Subcutaneous abdominal adipose tissue (tissue), 5 donors: Measurements from ENCODE around the gene PRKAB1.

Experiments
- H3K27ac ChIP-seq: one replicate; pipeline ENCODE4 v1.7.0; 2013; ENCODE audit warnings: low read depth, mild to moderate bottlenecking, inconsistent platforms, low read length, moderate library complexity
- H3K27me3 ChIP-seq, 5 donors: one replicate each; pipeline ENCODE4 v1.7.0; 2013; ENCODE audit warnings: low read length in 5 of 5, inconsistent platforms in 1 of 5; ENCODE audit not compliant: control insufficient read depth in 5 of 5, insufficient read depth in 4 of 5
- H3K36me3 ChIP-seq, 5 donors: one replicate each; pipeline ENCODE4 v1.7.0; 2013; ENCODE audit warnings: low read length in 5 of 5; ENCODE audit not compliant: control insufficient read depth in 5 of 5, insufficient read depth in 5 of 5
- H3K4me1 ChIP-seq, 5 donors: one replicate each; pipeline ENCODE4 v1.7.0; 2013; ENCODE audit warnings: low read length in 5 of 5, mild to moderate bottlenecking in 3 of 5, moderate library complexity in 1 of 5; ENCODE audit not compliant: control insufficient read depth in 5 of 5, insufficient read depth in 5 of 5
- H3K4me3 ChIP-seq, 5 donors: one replicate each; pipeline ENCODE4 v1.7.0; 2013; ENCODE audit warnings: low read length in 5 of 5, low read depth in 1 of 5
- H3K9ac ChIP-seq, 5 donors: one replicate each; pipeline ENCODE4 v1.7.0; 2013; ENCODE audit warnings: low read length in 5 of 5, mild to moderate bottlenecking in 4 of 5, moderate library complexity in 3 of 5
- H3K9me3 ChIP-seq, 5 donors: one replicate each; pipeline ENCODE4 v1.7.0; 2013; ENCODE audit warnings: low read length in 5 of 5; ENCODE audit not compliant: control insufficient read depth in 5 of 5
- donor health status: healthy.
- donor health status: healthy.
- donor health status: healthy.
- donor health status: healthy.
- donor health status: healthy.

The PRKAB1 gene

GRCh38 chr12:119691202-119691810 is 23.4 kb downstream of the PRKAB1 start:
- no peak overlapping the region for H3K27ac ChIP-seq
- H3K36me3 ChIP-seq, result no peaks in the 10 kb centered on the region
- peaks cover 0 to 54% (median 3%) of the 10 kb centered on the region in 5 donors for H3K4me1 ChIP-seq
- no peak overlapping the region for H3K9ac ChIP-seq
- no peaks in the 10 kb centered on the region for H3K9me3 ChIP-seq
- H3K27me3 ChIP-seq, result no peaks in the 10 kb centered on the region
- H3K4me3 ChIP-seq, result no peak overlapping the region

- H3K4me3 ChIP-seq, result no peak overlapping the region
These were observed 24.5 kb downstream of the PRKAB1 start for GRCh38 chr12:119692410-119692809.

DNA sequence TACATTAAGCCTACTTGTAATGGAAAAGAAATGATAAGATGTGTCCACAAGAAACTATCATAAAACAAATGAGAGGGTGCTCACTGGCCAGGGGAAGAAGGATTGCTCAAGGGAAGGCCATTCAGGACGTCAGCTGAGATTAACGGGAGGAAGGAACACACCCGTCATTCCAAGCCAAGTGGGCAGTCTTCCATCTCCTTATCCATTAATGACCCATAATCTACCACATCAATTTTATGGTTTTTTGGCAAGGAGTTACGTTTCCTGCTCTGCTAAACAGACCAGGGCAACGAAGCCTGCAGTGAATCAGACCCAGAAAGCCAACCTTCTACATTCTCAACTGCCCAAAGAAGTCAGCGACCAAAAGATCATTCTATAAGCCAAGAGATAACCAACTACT is 25.1 kb downstream of the PRKAB1 start:
- Histone ChIP-seq H3K4me3 (no peak overlapping the region), H3K27me3 (no peaks in the 10 kb centered on the region), H3K27ac (no peak overlapping the region), H3K36me3 (no peaks in the 10 kb centered on the region), H3K9ac (peak overlapping the region in 1 of 5 donors; percentile 20), H3K4me1 (peaks cover 0 to 38% (median 0%) of the 10 kb centered on the region in 5 donors), H3K9me3 (no peaks in the 10 kb centered on the region)

More at GRCh38 chr12:119692410-119692809, 24.5 kb downstream of the PRKAB1 start:
- no peaks in the 10 kb centered on the region for H3K36me3 ChIP-seq
- no peak overlapping the region for H3K9ac ChIP-seq
- H3K4me1 ChIP-seq, result peaks cover 0 to 43% (median under 1%) of the 10 kb centered on the region in 5 donors
- H3K9me3 ChIP-seq, result no peaks in the 10 kb centered on the region
- H3K27ac ChIP-seq, result no peak overlapping the region
- no peaks in the 10 kb centered on the region for H3K27me3 ChIP-seq

- Histone ChIP-seq H3K4me1 (peaks cover 0 to 34% (median 0%) of the 10 kb centered on the region in 5 donors), H3K4me3 (no peak overlapping the region), H3K27ac (no peak overlapping the region), H3K27me3 (no peaks in the 10 kb centered on the region), H3K36me3 (no peaks in the 10 kb centered on the region), H3K9ac (peak overlapping the region in 1 of 5 donors; percentile 20), H3K9me3 (no peaks in the 10 kb centered on the region)
These were observed 25.6 kb downstream of the PRKAB1 start for GRCh38 chr12:119693511-119693910.

DNA sequence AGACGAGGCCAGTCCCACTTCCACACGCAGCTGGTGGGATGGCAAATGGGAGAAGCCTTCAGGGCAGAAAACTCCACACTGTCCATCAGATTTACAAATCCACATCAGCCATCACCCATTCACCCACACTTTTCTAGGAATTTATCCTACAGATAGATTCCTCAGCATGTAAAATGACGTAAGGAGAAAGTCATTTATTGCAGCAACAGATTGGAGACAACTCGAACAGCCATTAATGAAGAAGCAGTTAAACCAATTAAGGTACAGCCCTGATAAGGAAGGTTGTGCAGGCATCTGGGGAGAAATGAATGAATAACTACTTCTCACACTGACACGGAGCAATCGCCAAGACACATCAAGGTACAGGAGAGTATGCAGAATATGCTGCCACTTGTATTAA is 26.2 kb downstream of the PRKAB1 start:
- H3K36me3 ChIP-seq, result no peaks in the 10 kb centered on the region
- H3K27ac ChIP-seq, result no peak overlapping the region
- no peaks in the 10 kb centered on the region for H3K27me3 ChIP-seq
- H3K4me1 ChIP-seq, result peaks cover 0 to 34% (median 0%) of the 10 kb centered on the region in 5 donors
- H3K9me3 ChIP-seq, result no peaks in the 10 kb centered on the region
- no peak overlapping the region for H3K9ac ChIP-seq
- no peak overlapping the region for H3K4me3 ChIP-seq

GRCh38 chr12:119695034-119695433 is 27.1 kb downstream of the PRKAB1 start:
- H3K27ac ChIP-seq, result no peak overlapping the region
- no peaks in the 10 kb centered on the region for H3K9me3 ChIP-seq
- H3K4me1 ChIP-seq, result peaks cover 0 to 34% (median 0%) of the 10 kb centered on the region in 5 donors
- H3K4me3 ChIP-seq, result no peak overlapping the region
- no peaks in the 10 kb centered on the region for H3K36me3 ChIP-seq
- H3K27me3 ChIP-seq, result no peaks in the 10 kb centered on the region
- no peak overlapping the region for H3K9ac ChIP-seq

- Histone ChIP-seq H3K36me3 (no peaks in the 10 kb centered on the region), H3K9me3 (no peaks in the 10 kb centered on the region), H3K27me3 (no peaks in the 10 kb centered on the region), H3K9ac (no peak overlapping the region), H3K27ac (no peak overlapping the region), H3K4me3 (no peak overlapping the region), H3K4me1 (peaks cover 0 to 27% (median 0%) of the 10 kb centered on the region in 5 donors)
These were observed 29.0 kb downstream of the PRKAB1 start for GRCh38 chr12:119696943-119697342.

GRCh38 chr12:119699199-119699760 is 31.3 kb downstream of the PRKAB1 start:
- H3K9me3 ChIP-seq, result no peaks in the 10 kb centered on the region
- no peak overlapping the region for H3K4me3 ChIP-seq
- no peaks in the 10 kb centered on the region for H3K27me3 ChIP-seq
- H3K27ac ChIP-seq, result no peak overlapping the region
- H3K4me1 ChIP-seq, result peaks cover 0 to 12% (median 0%) of the 10 kb centered on the region in 5 donors
- H3K9ac ChIP-seq, result no peak overlapping the region
- no peaks in the 10 kb centered on the region for H3K36me3 ChIP-seq

- no peaks in the 10 kb centered on the region for H3K36me3 ChIP-seq
- no peak overlapping the region for H3K9ac ChIP-seq
- H3K4me3 ChIP-seq, result no peak overlapping the region
- H3K27ac ChIP-seq, result no peak overlapping the region
- H3K9me3 ChIP-seq, result no peaks in the 10 kb centered on the region
- H3K27me3 ChIP-seq, result no peaks in the 10 kb centered on the region
- H3K4me1 ChIP-seq, result peaks cover 0 to 15% (median 0%) of the 10 kb centered on the region in 5 donors
These were observed 32.1 kb downstream of the PRKAB1 start for GRCh38 chr12:119700078-119700477.

- H3K4me1 ChIP-seq, result peaks cover 0 to 14% (median 0%) of the 10 kb centered on the region in 5 donors
- no peak overlapping the region for H3K27ac ChIP-seq
- H3K4me3 ChIP-seq, result no peak overlapping the region
- no peak overlapping the region for H3K9ac ChIP-seq
- H3K27me3 ChIP-seq, result no peaks in the 10 kb centered on the region
- no peaks in the 10 kb centered on the region for H3K36me3 ChIP-seq
- H3K9me3 ChIP-seq, result no peaks in the 10 kb centered on the region
These were observed 36.3 kb downstream of the PRKAB1 start for GRCh38 chr12:119704065-119704747.
